T-helper 2 cell treated with Interferon-gamma antibody and Interleukin-4, amounts not matched to agents 5 μg/mL and 100 μg/mL, for 36 hours (primary cell): ENCODE measurements around the gene NTPCR.
"Not testable (repeated sequence)": the region's sequence is repeated elsewhere in the genome, so short reads cannot be mapped to it uniquely, and the experiment has no call there.

ENCODE experiments used
- DNase-seq: peaks from one replicate; pipeline ENCODE4 v3.0.0; 2021; ENCODE audit warnings: low spot score
- H3K27ac Mint-ChIP-seq: one replicate; pipeline ENCODE4 v1.8.0; 2021; ENCODE audit warnings: mild to moderate bottlenecking, mixed read lengths
- H3K27me3 Mint-ChIP-seq: one replicate; pipeline ENCODE4 v1.8.0; 2021; ENCODE audit warnings: low read depth, mixed read lengths
- H3K36me3 Mint-ChIP-seq: one replicate; pipeline ENCODE4 v1.8.0; 2021; ENCODE audit warnings: low read depth, mixed read lengths
- H3K4me1 Mint-ChIP-seq: one replicate; pipeline ENCODE4 v1.8.0; 2021; ENCODE audit warnings: low read depth, mixed read lengths
- H3K4me3 Mint-ChIP-seq: one replicate; pipeline ENCODE4 v1.8.0; 2022; ENCODE audit warnings: mild to moderate bottlenecking, moderate library complexity, mixed read lengths
- H3K9me3 Mint-ChIP-seq: one replicate; pipeline ENCODE4 v1.8.0; 2021; ENCODE audit warnings: mixed read lengths

The NTPCR gene

GRCh38 chr1:232990176-232991128, 40.0 kb downstream of the NTPCR start:
- H3K27me3 Mint-ChIP-seq, result no peaks in the 10 kb centered on the region
- H3K9me3 Mint-ChIP-seq, result peaks cover 16% of the 10 kb centered on the region
- H3K4me1 Mint-ChIP-seq, result no peaks in the 10 kb centered on the region
- H3K4me3 Mint-ChIP-seq, result no peak overlapping the region
- H3K36me3 Mint-ChIP-seq, result peaks cover 34% of the 10 kb centered on the region
- H3K27ac Mint-ChIP-seq, result no peak overlapping the region
- DNase-seq, result no peak

- H3K4me1 Mint-ChIP-seq, result no peaks in the 10 kb centered on the region
- no peak overlapping the region for H3K4me3 Mint-ChIP-seq
- H3K36me3 Mint-ChIP-seq, result peaks cover 34% of the 10 kb centered on the region
- peaks cover 16% of the 10 kb centered on the region for H3K9me3 Mint-ChIP-seq
- DNase-seq, result no peak
- H3K27me3 Mint-ChIP-seq, result no peaks in the 10 kb centered on the region
- no peak overlapping the region for H3K27ac Mint-ChIP-seq
Observed at GRCh38 chr1:232991238-232991637, 40.8 kb downstream of the NTPCR start.

- no peak for DNase-seq
- Mint-ChIP-seq H3K4me1 (no peaks in the 10 kb centered on the region), H3K9me3 (peaks cover 16% of the 10 kb centered on the region), H3K36me3 (peaks cover 41% of the 10 kb centered on the region), H3K4me3 (no peak overlapping the region), H3K27me3 (no peaks in the 10 kb centered on the region), H3K27ac (no peak overlapping the region)
Observed at GRCh38 chr1:232992227-232992626, 41.8 kb downstream of the NTPCR start.

- no peaks in the 10 kb centered on the region for H3K27me3 Mint-ChIP-seq
- peaks cover 53% of the 10 kb centered on the region for H3K36me3 Mint-ChIP-seq
- no peak overlapping the region for H3K4me3 Mint-ChIP-seq
- no peaks in the 10 kb centered on the region for H3K4me1 Mint-ChIP-seq
- H3K9me3 Mint-ChIP-seq, result peaks cover 16% of the 10 kb centered on the region
- no peak overlapping the region for H3K27ac Mint-ChIP-seq
- no peak for DNase-seq
Observed at GRCh38 chr1:232993555-232993954, 43.1 kb downstream of the NTPCR start.

GRCh38 chr1:232995189-232995588, 44.8 kb downstream of the NTPCR start:
- Mint-ChIP-seq H3K27ac (no peak overlapping the region), H3K27me3 (no peaks in the 10 kb centered on the region), H3K4me1 (no peaks in the 10 kb centered on the region), H3K36me3 (peaks cover 55% of the 10 kb centered on the region), H3K9me3 (peaks cover 16% of the 10 kb centered on the region), H3K4me3 (no peak overlapping the region)
- no peak for DNase-seq

- Mint-ChIP-seq H3K4me3 (no peak overlapping the region), H3K27ac (no peak overlapping the region), H3K4me1 (no peaks in the 10 kb centered on the region)
Observed at GRCh38 chr1:232996143-232996542, 45.7 kb downstream of the NTPCR start.

GRCh38 chr1:232998138-232998537, 47.7 kb downstream of the NTPCR start:
- H3K36me3 Mint-ChIP-seq, result peaks cover 45% of the 10 kb centered on the region
- no peaks in the 10 kb centered on the region for H3K27me3 Mint-ChIP-seq

More at GRCh38 chr1:232996143-232996542, 45.7 kb downstream of the NTPCR start:
- no peak for DNase-seq
- peaks cover 56% of the 10 kb centered on the region for H3K36me3 Mint-ChIP-seq
- H3K27me3 Mint-ChIP-seq, result no peaks in the 10 kb centered on the region
- H3K9me3 Mint-ChIP-seq, result peaks cover 16% of the 10 kb centered on the region

GRCh38 chr1:232998646-232999045, 48.2 kb downstream of the NTPCR start:
- Mint-ChIP-seq H3K4me3 (no peak overlapping the region), H3K36me3 (peaks cover 41% of the 10 kb centered on the region), H3K27me3 (no peaks in the 10 kb centered on the region), H3K4me1 (no peaks in the 10 kb centered on the region), H3K9me3 (peaks cover 16% of the 10 kb centered on the region), H3K27ac (no peak overlapping the region)
- no peak for DNase-seq

More at GRCh38 chr1:232998138-232998537, 47.7 kb downstream of the NTPCR start:
- DNase-seq, result no peak
- Mint-ChIP-seq H3K4me3 (no peak overlapping the region), H3K9me3 (peaks cover 20% of the 10 kb centered on the region), H3K4me1 (no peaks in the 10 kb centered on the region), H3K27ac (no peak overlapping the region)

- no peaks in the 10 kb centered on the region for H3K27me3 Mint-ChIP-seq
- no peaks in the 10 kb centered on the region for H3K4me1 Mint-ChIP-seq
- peaks cover 7% of the 10 kb centered on the region for H3K9me3 Mint-ChIP-seq
- H3K27ac Mint-ChIP-seq, result no peak overlapping the region
- no peak for DNase-seq
- H3K36me3 Mint-ChIP-seq, result peaks cover 28% of the 10 kb centered on the region
- H3K4me3 Mint-ChIP-seq, result no peak overlapping the region
Observed at GRCh38 chr1:232999956-233000625, 49.7 kb downstream of the NTPCR start.

GRCh38 chr1:233003638-233004037, 53.2 kb downstream of the NTPCR start:
- not testable (repeated sequence) for H3K4me1 Mint-ChIP-seq, H3K27ac Mint-ChIP-seq, H3K4me3 Mint-ChIP-seq, H3K27me3 Mint-ChIP-seq, H3K36me3 Mint-ChIP-seq, H3K9me3 Mint-ChIP-seq, DNase-seq

- no peaks in the 10 kb centered on the region for H3K4me1 Mint-ChIP-seq
- peaks cover 6% of the 10 kb centered on the region for H3K36me3 Mint-ChIP-seq
- no peak overlapping the region for H3K4me3 Mint-ChIP-seq
- H3K9me3 Mint-ChIP-seq, result peaks cover 7% of the 10 kb centered on the region
- no peak for DNase-seq
- no peaks in the 10 kb centered on the region for H3K27me3 Mint-ChIP-seq
- H3K27ac Mint-ChIP-seq, result no peak overlapping the region
Observed at GRCh38 chr1:233004451-233004850, 54.0 kb downstream of the NTPCR start.

GRCh38 chr1:233005156-233005555, 54.7 kb downstream of the NTPCR start:
- Mint-ChIP-seq H3K27me3 (no peaks in the 10 kb centered on the region), H3K36me3 (peaks cover 6% of the 10 kb centered on the region), H3K27ac (no peak overlapping the region), H3K4me1 (peaks cover 5% of the 10 kb centered on the region), H3K4me3 (no peak overlapping the region), H3K9me3 (peaks cover 7% of the 10 kb centered on the region)
- no peak for DNase-seq

GRCh38 chr1:233005703-233006102, 55.3 kb downstream of the NTPCR start:
- DNase-seq, result no peak
- Mint-ChIP-seq H3K4me3 (no peak overlapping the region), H3K27me3 (no peaks in the 10 kb centered on the region), H3K27ac (no peak overlapping the region), H3K36me3 (peaks cover 4% of the 10 kb centered on the region), H3K4me1 (peaks cover 7% of the 10 kb centered on the region), H3K9me3 (peaks cover 7% of the 10 kb centered on the region)

- Mint-ChIP-seq H3K36me3 (peaks cover 4% of the 10 kb centered on the region), H3K4me3 (no peak overlapping the region)
Observed at GRCh38 chr1:233006108-233006507, 55.7 kb downstream of the NTPCR start.

More at GRCh38 chr1:233006108-233006507, 55.7 kb downstream of the NTPCR start:
- H3K27me3 Mint-ChIP-seq, result no peaks in the 10 kb centered on the region
- no peak for DNase-seq
- H3K27ac Mint-ChIP-seq, result no peak overlapping the region
- H3K9me3 Mint-ChIP-seq, result peaks cover 7% of the 10 kb centered on the region
- H3K4me1 Mint-ChIP-seq, result peaks cover 7% of the 10 kb centered on the region
